AG09309 (cell line): ENCODE data around the gene AGBL4.

Source experiments
- DNase-seq: peaks from one replicate; pipeline ENCODE4 v3.0.0-alpha.2; 2010; ENCODE audit warnings: low read depth
- H3K4me3 ChIP-seq: 2 replicates; pipeline ENCODE4 v1.5.1; 2011; ENCODE audit warnings: mild to moderate bottlenecking, low read depth, low read length, moderate library complexity; ENCODE audit not compliant: control insufficient read depth
- CTCF ChIP-seq: IDR thresholded peaks from 2 replicates; pipeline ENCODE4 v1.5.1; 2011; ENCODE audit warnings: mild to moderate bottlenecking, low read depth, low read length, inconsistent platforms; ENCODE audit not compliant: insufficient read depth, control insufficient read depth; ENCODE audit errors: missing control alignments

The AGBL4 gene

GRCh38 chr1:48908606-48909005 is 1115.1 kb downstream of the AGBL4 start:
- no peak for DNase-seq
- no peak overlapping the region for H3K4me3 ChIP-seq
- TF ChIP-seq CTCF: no peak

DNA sequence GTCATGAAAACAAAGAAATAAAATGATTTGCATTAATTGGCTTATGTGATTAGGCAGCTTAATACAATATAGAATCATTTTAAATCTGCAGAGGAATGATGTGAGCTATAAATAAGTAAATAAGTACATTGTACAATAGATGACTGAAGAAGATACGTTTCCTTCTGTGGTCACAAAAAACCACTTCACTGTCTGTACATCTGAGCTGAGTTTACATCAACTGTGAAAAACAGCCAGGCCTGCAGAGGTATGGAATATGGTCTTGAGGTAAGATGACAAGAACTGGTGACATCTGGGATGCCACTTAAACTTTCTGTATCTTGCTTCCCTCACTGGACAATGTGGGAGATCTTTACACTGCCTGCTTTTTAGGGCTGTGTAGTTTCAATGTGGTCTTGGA is 1117.0 kb downstream of the AGBL4 start:
- no peak for DNase-seq
- H3K4me3 ChIP-seq: no peak overlapping the region
- no peak for TF ChIP-seq CTCF

DNA sequence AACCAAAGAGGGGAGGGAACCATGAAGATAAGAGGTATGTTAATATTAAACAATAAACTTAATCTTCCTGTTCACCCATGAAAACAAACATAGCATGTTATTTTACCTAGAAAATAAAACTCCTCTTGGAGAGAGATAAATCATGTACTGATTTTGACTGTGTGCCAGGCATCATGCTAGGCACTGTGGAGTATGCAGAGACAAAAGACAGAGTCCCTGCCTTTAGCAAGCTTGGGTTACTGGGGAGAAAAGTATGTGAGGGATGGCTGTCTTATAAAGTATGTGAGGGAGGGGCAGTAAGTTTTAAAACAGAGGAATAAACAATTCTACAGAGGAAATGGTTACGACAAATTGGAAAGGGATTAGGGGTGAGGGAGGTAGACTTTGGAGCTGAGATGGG is 1117.6 kb downstream of the AGBL4 start:
- no peak for TF ChIP-seq CTCF
- H3K4me3 ChIP-seq: no peak overlapping the region
- no peak for DNase-seq

GRCh38 chr1:48903291-48903690 is 1120.5 kb downstream of the AGBL4 start:
- TF ChIP-seq CTCF: no peak
- DNase-seq: no peak
- no peak overlapping the region for H3K4me3 ChIP-seq

DNA sequence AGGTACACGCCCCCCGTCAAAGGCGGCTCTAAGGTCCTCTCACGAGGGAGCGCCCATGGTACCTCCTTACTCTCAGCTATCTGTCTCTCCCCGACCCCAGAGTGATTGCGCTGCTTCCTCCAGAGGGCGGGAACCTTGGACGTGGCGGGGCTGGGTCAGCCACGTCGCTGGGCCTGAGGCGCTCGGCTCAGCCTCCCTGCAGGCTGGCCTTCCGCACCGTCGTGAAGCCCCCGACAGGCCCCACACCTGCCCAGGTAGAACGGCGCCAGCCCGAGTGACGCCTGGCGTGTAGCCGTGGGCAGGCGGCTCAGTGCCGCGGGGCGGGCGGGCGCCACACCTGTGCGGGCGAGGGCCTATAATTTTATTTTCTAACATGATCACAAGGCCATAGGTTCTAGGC is 1124.9 kb downstream of the AGBL4 start:
- no peak for TF ChIP-seq CTCF
- no peak for DNase-seq
- H3K4me3 ChIP-seq: no peak overlapping the region

DNA sequence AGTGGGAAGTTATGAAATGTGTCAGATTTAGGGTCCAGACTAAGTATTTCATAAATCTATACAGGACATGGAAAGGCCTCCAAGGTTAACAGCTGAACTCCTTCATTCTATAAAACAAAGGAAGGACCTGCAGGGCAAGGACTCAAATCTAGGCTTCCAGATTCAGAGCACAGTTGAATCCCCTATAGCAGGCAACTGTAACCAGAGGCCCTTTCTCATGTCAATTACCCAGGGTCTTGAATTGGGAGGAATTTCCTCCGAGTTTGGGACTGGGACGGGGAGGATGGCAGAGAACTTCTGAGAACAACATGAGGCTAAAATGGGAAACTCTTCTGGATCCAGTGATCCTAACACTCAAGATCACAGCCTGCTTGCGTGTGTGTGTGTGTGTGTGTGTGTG is 1134.1 kb downstream of the AGBL4 start:
- H3K4me3 ChIP-seq: no peak overlapping the region
- no peak for DNase-seq
- TF ChIP-seq CTCF: no peak

DNA sequence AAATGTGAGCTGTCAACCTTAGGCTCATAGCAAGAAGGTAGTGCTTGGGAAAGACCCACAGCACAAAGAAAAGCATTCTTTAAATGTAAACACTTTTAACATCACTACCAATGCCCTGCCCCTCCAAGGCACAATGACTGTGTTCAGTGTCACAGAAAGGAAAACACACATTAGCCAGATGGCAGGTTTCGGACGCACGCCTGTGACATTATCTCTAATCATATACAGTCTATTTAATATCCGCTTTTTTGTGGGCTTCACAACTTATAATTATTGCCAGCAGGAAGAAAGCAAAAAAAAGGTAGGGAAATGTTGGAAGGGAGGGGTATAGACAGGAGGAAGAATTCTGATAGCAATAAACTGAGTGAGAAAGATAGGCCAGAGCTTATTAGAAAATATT is 1134.7 kb downstream of the AGBL4 start:
- TF ChIP-seq CTCF: no peak
- DNase-seq: no peak
- H3K4me3 ChIP-seq: no peak overlapping the region
